ENCODE results near the gene AK8.
A peak's percentile ranks its signal among the peaks of the same experiment; 100 is the strongest.

The AK8 gene

DNA sequence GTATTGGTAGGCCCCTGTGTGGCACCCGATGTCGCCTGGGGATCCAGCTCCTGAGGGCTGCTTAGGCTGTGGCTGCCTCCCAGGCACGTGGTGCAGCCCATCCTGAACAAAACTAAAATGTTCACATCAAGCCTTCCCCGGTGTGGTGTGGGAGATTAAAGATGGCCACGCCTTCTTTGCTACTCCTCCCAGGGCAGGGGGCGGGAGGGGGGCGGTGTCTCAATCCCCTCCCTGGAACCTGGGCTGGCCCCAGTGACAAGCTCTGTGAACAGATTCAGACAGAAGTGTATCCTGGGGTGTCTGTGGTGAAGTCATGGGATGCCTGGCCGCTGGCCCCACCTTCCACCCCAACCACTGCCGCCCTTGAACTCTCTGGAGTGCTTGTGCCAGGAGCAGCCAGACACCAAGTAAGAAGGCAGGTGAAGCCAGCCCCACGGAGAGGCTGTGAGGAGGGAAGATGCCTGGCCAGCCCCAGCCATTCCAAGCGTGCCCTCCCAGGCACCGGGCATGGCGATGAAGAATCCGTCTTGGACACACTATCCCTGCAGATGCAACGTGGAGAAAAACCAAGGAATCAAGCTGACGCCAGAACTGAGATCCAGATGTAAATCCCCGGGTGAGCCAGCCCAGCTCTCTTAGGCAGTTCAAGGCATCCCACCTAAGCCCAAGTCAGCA is 75.8 kb downstream of the AK8 start:
- Histone ChIP-seq H3K79me2 (ENCODE audit: low read length) (no peaks in the 10 kb centered on the region), H3K9ac (ENCODE audit: low read length) (no peak overlapping the region), H2AFZ (ENCODE audit: low read depth, low read length) (no peak overlapping the region), H3K36me3 (replicated peaks; ENCODE audit: low read depth, low read length) (no peaks in the 10 kb centered on the region), H3K27ac (ENCODE audit: low read length) (no peak overlapping the region), H3K4me3 (ENCODE audit: low read length) (no peak overlapping the region), H3K9me3 (ENCODE audit: insufficient read depth, low read length) (no peaks in the 10 kb centered on the region), H3K4me1 (ENCODE audit: low read length) (peaks cover 5% of the 10 kb centered on the region; the same call in 1 of the 2 replicates), H3K4me2 (ENCODE audit: low read length) (no peak overlapping the region), H4K20me1 (ENCODE audit: insufficient read depth, low read length) (no peaks in the 10 kb centered on the region), H3K27me3 (ENCODE audit: low read depth, low read length) (peaks cover 19% of the 10 kb centered on the region)
- TF ChIP-seq, protein P1, sequence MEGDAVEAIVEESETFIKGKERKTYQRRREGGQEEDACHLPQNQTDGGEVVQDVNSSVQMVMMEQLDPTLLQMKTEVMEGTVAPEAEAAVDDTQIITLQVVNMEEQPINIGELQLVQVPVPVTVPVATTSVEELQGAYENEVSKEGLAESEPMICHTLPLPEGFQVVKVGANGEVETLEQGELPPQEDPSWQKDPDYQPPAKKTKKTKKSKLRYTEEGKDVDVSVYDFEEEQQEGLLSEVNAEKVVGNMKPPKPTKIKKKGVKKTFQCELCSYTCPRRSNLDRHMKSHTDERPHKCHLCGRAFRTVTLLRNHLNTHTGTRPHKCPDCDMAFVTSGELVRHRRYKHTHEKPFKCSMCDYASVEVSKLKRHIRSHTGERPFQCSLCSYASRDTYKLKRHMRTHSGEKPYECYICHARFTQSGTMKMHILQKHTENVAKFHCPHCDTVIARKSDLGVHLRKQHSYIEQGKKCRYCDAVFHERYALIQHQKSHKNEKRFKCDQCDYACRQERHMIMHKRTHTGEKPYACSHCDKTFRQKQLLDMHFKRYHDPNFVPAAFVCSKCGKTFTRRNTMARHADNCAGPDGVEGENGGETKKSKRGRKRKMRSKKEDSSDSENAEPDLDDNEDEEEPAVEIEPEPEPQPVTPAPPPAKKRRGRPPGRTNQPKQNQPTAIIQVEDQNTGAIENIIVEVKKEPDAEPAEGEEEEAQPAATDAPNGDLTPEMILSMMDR (IDR thresholded peaks at IDR 0.05; ENCODE audit: low read depth, low read length): no peak

DNA sequence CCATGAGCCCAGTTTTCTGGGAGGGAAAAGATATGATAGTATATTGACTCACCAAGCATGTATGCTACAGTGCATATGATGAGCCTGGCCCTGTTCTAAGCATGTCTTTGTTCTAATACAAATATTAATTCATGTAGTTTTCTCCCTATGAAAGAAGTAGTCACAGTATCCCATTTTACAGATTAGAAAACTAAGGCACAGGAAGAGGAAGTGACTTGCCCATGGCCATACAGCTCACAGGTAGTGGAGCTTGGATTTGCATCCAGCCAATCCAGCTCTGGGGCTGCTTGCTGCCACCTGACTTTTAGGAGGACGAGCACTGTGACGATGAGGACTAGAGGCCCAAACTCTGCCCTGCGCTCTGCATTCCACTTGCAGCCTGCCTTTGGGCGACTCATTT is 76.4 kb downstream of the AK8 start:
- Histone ChIP-seq H3K27me3 (ENCODE audit: low read depth, low read length) (peaks cover 14% of the 10 kb centered on the region), H3K79me2 (ENCODE audit: low read length) (no peaks in the 10 kb centered on the region), H3K9me3 (ENCODE audit: insufficient read depth, low read length) (no peaks in the 10 kb centered on the region), H2AFZ (ENCODE audit: low read depth, low read length) (no peak overlapping the region), H4K20me1 (ENCODE audit: insufficient read depth, low read length) (no peaks in the 10 kb centered on the region), H3K4me3 (ENCODE audit: low read length) (no peak overlapping the region), H3K4me2 (ENCODE audit: low read length) (no peak overlapping the region), H3K36me3 (replicated peaks; ENCODE audit: low read depth, low read length) (no peaks in the 10 kb centered on the region), H3K27ac (ENCODE audit: low read length) (no peak overlapping the region), H3K4me1 (ENCODE audit: low read length) (peaks cover 5% of the 10 kb centered on the region; the same call in 1 of the 2 replicates), H3K9ac (ENCODE audit: low read length) (no peak overlapping the region)
- no peak for TF ChIP-seq EZH2phosphoT487 (IDR thresholded peaks at IDR 0.05; ENCODE audit: low read depth)
- TF ChIP-seq, protein P1 (IDR thresholded peaks at IDR 0.05; ENCODE audit: low read depth, low read length): no peak

- no peaks in the 10 kb centered on the region for H3K36me3 ChIP-seq (replicated peaks; ENCODE audit: low read depth, low read length)
- H3K27me3 ChIP-seq (ENCODE audit: low read depth, low read length): peaks cover 6% of the 10 kb centered on the region; the same call in 1 of the 2 replicates
- H3K4me1 ChIP-seq (ENCODE audit: low read length): peaks cover 5% of the 10 kb centered on the region; the same call in 1 of the 2 replicates
- TF ChIP-seq, protein P1 (IDR thresholded peaks at IDR 0.05; ENCODE audit: low read depth, low read length): peak; percentile 85
- no peak for TF ChIP-seq EZH2phosphoT487 (IDR thresholded peaks at IDR 0.05; ENCODE audit: low read depth)
- H3K79me2 ChIP-seq (ENCODE audit: low read length): no peaks in the 10 kb centered on the region
- no peaks in the 10 kb centered on the region for H3K9me3 ChIP-seq (ENCODE audit: insufficient read depth, low read length)
- H3K4me3 ChIP-seq (ENCODE audit: low read length): peak overlapping the region; percentile 22
- peak overlapping the region; percentile 54 for H3K4me2 ChIP-seq (ENCODE audit: low read length)
- H2AFZ ChIP-seq (ENCODE audit: low read depth, low read length): peak overlapping the region; percentile 37
- no peak overlapping the region for H3K9ac ChIP-seq (ENCODE audit: low read length)
- no peak overlapping the region for H3K27ac ChIP-seq (ENCODE audit: low read length)
- H4K20me1 ChIP-seq (ENCODE audit: insufficient read depth, low read length): no peaks in the 10 kb centered on the region
Measured at GRCh38 chr9:132800038-132800648, 77.9 kb downstream of the AK8 start.

All from OCI-LY3 (cell line).